Posterior cingulate gyrus (tissue), 11 donors: Measurements from ENCODE around the gene ZNF408.
A peak's percentile ranks its signal among the peaks of the same experiment; 100 is the strongest.
"Not testable (repeated sequence)": the region's sequence is repeated elsewhere in the genome, so short reads cannot be mapped to it uniquely, and the experiment has no call there.

ENCODE experiments used
- DNase-seq, 10 donors: peaks; one replicate each; pipeline versions ENCODE4 v3.0.0 to v3.0.0-alpha.2; 2020 to 2021; ENCODE audit warnings: mixed read lengths in 3 of 10
- intact Hi-C: fragments of 100-400 bp; cut with DNase I; formaldehyde crosslinking; loops from one replicate; pipeline ENCODE4 v1.15.1; 2023

ZNF408 gene

DNA sequence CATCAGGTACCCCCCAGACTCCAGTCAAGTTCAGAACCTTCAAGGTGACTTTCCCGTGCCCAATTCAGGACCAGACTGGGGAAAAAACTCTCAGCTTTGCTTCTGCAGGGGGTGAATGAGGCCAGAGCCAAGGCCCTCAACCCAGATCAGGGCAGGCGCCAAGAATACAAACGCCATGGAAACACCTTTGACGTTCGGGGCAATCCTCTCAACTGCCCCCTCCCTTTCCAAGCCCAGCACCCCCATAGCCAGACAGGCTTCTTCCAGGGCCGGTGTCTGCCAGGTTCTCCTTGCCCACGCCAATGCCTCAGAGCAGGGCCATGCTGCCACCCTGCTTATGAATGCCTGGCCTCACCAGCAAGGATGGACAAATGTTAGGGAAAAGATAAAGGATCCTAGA lies 6.2 kb upstream of the ZNF408 start:
- intact Hi-C loops = no loop called here
- no peak for DNase-seq

DNA sequence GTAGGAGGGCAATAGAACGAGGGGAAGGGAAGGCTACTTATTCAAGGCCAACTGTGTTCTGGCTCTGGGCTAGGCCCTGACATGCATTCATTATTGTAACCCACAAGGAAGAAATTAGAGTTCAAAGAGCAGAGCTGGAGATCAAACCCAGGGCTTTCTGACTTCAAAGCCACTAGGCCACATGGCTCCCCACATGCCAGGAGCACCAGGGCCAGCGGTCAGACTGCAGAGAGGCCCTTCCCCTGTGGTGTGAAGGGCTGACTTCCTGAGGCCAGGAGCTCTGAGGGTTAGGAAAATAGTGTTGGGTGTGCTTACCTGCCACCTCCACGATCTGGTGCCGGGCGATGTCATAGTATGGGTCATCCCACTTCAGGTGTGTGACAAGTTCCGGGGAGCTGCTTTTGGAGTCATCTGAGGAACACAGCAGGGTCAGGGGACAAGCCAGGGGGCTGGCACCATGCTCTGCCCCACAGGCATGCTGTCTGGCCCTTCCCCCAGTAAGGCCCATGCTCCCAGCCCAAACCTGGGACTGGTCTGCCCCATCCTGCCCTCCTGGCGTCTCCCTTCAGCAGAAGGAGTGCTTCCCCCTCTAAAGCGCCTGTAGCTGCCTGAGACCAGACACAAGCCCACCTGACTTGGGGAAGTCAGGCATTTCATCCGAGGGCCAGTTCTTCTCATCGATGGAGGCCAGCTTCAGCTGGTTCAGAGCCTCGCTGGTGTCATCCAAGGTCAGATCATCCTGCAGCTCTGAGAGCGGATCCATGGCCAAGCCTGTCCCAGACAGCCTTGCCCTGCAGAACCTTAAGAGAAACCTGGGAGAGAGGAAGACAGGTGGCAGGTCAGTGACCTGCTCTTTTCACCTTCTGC lies 5.3 kb upstream of the ZNF408 start:
- intact Hi-C loops = loop anchor here (1.0 kb wide), 1 partner anchor 46 kb away; no protein-coding TSS in a partner anchor
- no peak for DNase-seq

DNA sequence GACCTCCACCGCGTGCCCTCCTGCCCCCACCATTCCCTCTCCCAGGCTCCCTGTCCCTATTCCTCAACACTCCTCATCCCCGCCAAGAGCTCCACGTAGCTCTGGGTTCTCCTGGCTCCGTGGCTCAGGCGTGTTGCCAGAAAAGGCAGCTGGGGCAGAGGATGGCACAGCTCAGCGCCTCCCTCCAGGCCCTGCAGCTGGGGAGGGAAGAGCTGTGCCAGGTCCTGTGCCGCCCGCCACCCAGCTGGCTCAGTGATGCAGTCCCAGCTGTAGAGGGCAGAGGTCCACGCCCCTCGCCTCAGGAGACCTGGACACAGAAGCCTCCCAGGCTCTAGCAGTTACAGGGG lies 4.6 kb upstream of the ZNF408 start:
- DNase-seq = peak; percentile 88 to 99 (median 96)

DNA sequence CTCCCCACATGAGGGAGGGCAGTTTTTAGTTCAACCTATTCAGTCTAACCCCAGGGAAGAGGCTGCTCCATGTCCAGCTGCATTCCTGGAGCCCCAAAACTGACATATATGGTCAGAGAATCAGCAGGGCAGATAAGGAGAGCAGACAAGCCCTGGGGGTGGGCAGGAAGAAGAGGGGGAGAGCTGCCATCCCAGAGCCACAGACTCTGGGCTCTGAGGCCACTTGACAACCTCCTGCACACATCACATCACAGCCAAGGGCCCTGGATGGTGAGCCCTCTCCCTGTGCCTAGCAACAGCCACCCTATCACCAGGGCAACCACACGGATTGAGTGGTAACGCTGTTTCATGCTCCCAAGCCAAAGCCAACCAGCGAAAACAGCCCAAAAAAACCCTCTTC lies 3.5 kb upstream of the ZNF408 start:
- DNase-seq = peak in 8 of 10 donors; percentile 41 to 93 (median 67)
- intact Hi-C loops = no loop called here

More for the DNA sequence above, 4.6 kb upstream of the ZNF408 start:
- intact Hi-C loops = loop anchor here (1.0 kb wide), 1 partner anchor 47 kb away; no protein-coding TSS in a partner anchor

DNA sequence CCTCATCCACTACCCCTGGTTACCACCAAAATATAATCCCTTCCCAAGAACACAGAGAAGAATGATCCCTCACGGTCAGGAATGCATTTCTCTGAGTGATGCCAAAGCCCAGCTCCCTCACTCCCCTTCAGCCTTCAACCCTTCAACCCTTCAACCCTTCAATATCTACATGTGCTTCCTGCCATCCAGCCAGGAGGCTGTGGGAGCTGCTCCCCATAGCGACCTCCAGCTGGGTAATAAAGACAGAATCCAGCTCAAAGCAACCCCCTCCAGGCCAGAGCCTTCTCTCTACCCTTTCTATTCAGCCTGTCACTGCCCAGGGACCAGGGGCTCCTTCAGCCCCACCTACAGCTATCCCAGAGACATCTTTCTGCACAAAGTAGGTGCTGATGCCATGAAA lies 3.1 kb upstream of the ZNF408 start:
- no peak for DNase-seq
- intact Hi-C loops = no loop called here

DNA sequence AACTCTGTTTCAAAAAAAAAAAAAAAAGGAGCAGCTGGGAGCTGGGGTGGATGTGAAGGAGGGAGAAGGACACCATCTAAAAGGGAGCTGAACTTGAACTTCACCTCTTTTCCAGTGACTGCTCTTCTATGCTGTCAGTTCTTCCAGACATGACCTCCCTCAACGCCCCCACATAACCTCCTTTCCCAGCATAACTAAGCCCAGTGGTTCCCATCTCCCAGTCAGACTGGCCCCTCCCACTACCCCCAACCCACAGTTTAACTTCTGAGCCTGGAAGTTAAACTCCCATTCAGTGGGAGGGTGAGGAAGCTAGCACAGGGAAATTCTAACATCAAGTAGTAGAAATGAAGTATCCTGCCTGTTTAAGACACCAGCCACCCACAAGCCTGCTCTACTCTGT lies 2.2 kb upstream of the ZNF408 start:
- intact Hi-C loops = no loop called here

DNA sequence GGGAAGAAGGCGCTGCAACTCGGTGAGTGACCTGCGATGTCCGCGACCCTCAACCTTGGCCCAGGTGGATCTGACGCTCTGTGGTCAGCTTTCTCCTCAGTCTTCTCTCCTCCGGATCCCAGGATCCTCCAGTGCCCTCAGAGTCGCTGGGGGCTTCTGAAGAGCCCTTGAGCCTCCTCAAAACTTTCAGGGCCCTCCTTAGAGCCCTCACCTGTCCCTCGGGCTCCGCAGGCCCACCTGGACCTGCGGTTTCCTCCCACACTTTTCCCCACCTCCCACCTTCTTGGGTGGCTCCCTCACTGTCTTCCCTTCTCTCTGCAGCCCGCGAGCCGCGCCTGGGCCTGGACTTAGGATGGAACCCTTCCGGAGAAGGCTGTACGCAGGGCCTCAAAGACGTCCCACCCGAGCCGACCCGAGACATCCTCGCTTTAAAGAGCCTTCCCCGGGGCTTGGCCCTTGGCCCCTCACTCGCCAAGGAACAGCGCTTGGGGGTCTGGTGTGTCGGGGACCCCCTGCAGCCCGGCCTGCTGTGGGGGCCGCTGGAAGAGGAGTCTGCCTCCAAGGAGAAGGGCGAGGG lies 335 bp downstream of the ZNF408 start:
- no peak for DNase-seq
- intact Hi-C loops = no loop called here

More for the DNA sequence above, 2.2 kb upstream of the ZNF408 start:
- DNase-seq = no peak

DNA sequence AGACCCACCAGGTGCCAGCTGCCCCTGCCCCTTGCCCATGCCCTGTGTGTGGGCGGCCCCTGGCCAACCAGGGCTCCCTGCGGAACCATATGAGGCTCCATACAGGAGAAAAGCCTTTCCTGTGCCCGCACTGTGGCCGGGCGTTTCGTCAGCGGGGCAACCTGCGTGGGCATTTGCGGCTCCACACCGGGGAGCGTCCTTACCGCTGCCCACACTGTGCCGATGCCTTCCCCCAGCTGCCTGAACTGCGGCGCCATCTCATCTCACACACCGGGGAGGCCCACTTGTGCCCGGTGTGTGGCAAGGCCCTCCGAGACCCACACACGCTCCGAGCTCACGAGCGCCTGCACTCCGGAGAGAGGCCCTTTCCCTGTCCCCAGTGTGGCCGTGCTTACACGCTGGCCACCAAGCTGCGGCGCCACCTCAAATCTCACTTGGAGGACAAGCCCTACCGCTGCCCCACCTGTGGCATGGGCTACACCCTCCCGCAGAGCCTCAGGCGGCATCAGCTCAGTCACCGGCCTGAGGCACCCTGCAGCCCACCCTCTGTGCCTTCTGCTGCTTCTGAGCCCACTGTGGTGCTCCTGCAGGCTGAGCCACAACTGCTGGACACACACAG lies 4.3 kb downstream of the ZNF408 start:
- intact Hi-C loops = no loop called here

DNA sequence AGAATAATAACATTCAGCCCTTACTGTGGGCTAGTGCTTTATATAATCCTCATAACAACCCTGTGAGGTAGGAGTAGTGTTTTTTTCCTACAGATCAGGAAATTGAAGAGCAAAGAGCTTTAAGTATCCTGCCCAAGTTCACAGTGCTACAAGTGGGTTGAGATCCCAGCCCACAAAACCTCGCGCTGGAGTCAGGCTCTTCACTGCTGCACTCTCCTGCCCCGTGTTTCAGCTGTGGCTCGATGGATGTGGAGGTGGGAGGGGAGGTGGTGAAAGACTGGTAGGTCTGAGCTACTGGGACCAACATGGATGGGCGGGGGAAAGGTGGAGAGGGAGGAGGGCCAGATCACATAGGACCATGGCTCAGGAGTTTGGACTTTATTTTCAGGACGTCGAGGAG lies 6.1 kb downstream of the ZNF408 start:
- no peak for DNase-seq
- intact Hi-C loops = no loop called here

More for the DNA sequence above, 4.3 kb downstream of the ZNF408 start:
- no peak for DNase-seq

DNA sequence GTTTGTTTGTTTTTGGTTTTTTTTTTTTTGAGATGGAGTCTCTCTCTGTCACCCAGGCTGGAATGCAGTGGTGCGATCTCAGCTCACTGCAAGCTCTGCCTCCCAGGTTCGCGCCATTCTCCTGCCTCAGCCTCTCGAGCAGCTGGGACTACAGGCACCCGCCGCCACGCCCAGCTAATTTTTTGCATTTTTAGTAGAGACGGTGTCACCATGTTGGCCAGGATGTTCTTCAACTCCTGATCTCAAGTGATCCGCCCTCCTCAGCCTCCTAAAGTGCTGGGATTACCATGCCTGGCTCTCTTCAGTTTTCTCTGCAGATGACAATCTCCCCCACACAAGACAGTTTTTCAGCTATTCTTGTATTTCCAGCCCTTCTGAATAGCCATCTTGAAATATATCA lies 8.5 kb downstream of the ZNF408 start:
- intact Hi-C loops, DNase-seq: not testable (repeated sequence)

DNA sequence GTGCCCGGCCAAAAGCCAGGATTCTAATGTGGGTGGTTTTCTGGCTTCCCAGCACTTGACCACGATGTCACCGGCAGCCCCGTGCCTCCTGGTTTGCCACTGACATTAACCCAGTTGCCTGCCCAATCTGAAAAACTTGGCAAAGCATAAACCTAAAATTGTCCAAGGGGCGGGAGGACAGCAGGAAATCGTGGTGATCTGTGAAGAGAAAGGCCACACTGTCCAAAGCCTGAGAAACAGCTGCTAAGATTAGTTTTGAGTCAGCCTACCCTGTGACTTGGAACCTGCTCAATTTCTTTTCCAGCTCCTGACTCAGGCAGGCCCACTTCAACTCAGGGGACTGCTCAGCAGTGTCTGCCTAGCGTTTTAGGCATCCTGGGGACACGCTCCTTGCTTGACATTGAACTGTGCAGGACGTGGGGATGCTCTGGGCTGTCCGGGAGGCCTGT lies 10.0 kb downstream of the ZNF408 start:
- peak in 4 of 10 donors; percentile 33 to 83 (median 46) for DNase-seq
- intact Hi-C loops = no loop called here

DNA sequence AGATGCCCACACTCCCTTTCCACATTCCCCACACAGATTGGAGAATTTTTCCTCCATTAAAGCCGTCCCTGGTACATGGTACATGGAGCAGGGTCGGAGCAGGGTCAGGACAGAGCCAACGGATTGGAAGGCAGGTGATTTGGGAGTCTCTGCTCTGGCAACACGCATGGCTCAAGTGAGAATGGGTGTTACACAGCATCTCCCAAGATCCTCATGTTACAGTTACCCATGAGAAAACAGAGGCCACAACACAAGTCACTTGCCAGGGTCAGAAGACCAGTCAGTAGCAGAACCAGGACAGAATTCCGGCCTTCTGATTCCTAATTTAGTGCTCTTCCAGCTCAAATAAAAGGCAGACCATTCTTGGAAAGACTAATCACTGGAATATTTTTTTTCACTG lies 10.5 kb downstream of the ZNF408 start:
- no peak for DNase-seq
- intact Hi-C loops = no loop called here

DNA sequence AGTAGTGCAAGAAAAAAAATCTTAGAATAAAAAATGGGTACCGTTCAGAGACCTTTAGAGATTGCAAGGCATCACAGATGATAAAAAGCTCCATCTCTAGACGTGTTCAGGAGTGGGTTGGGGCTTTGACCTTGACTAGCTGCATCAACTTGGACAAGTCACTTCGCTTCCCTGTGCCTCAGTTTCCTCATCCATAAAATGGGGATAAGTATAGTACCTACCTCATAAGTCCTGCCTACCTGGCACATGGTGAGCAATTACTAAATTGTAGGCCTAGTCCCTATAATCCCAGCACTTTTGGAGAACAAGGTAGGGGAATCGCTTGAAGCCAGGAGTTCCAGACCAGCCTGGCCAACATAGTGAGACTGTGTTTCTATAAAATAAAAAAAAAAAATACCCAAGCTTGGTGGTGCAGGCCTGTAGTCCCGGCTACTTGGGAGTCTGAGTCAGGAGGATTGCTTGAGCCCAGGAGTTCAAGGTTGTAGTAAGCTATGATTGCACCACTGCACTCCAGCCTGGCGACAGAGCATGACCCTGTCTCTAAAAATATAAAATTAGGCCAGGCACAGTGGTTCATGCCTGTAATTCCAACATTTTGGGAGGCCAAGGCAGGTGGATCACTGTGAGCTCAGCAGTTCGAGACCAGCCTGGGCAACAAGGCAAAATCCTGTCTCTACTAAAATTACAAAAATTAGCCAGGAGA lies 12.2 kb downstream of the ZNF408 start:
- intact Hi-C loops = no loop called here
- DNase-seq = no peak

DNA sequence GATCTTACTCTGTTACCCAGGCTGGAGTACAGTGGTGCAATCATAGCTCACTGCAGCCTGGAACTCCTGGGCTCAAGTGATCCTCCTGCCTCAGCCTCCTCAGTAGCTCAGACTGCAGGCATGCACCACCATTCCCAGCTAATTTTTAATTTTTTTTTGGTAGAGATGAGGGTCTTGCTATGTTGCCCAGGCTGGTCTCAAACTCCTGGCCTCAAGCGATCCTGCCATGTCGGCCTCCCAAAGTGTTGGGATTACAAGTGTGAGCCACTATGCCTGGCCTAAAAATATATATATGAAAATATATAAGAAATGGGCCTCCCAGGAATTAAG lies 17.0 kb downstream of the ZNF408 start:
- intact Hi-C loops, DNase-seq: not testable (repeated sequence)

DNA sequence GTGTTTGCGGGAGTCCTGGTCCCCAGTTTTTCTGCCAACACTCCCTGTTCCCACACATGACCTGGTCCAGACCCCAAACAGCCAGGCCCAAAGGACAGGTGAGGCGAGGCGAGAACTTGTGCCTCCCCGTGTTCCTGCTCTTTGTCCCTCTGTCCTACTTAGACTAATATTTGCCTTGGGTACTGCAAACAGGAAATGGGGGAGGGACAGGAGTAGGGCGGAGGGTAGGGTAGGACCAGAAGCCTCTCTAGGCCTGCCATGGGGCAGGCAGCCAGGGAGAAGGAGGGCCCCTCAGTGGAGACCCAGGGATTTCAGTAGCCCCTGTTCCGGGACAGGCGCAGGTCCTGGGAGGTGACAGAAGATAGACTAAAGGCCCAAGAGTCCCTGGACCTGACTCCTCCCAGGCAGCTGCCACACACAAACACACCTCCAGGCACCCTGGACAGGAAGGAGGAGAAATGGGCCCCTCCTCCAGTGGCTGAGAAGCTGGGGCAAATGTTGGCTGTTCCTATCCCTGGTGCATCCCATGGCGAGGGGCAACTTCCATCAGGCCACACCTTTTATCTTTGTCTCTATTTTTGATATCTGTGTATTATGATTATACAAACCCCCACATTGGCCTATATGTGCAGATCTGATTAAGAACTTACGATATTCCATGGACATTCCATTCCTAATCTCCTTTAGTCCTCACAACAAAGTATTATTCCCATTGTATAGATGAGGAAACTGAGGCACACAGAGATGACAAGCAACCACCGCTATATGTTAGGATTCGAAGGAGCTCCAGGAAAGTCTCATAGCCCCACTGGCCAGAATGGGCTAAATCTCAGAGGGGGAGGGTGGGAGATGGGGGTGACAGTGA lies 17.6 kb downstream of the ZNF408 start:
- peak in 1 of 10 donors; percentile 48 for DNase-seq
- intact Hi-C loops = no loop called here

DNA sequence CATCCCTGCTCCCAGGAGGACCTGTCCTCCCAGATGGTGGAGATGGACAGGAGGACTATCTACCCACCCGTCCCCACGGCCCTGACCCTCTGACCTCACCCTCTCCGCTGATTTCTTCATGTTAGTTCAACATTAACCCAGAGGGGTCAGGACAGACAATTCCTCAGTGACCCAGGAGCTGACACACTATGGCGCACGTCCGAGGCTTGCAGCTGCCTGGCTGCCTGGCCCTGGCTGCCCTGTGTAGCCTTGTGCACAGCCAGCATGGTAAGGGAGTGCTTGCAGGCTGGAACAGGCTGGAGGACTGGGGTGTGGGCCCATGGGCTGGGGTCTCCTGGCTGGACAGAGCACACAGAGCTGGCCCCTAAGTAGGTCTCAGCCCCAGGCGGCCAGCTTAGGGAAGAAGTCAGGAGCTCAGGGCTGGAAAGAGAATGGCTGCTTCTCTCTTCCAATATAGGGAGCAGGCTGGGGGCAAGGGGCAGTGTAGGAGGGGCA lies 18.3 kb downstream of the ZNF408 start, which contains the start of gene F2:
F2 (plus strand) TSS at position 166 of the 495 bp plus-strand sequence; CDS start at position 189, 23 bp downstream.
- DNase-seq = peak in 2 of 10 donors; percentile 30 to 49
- intact Hi-C loops = no loop called here

DNA sequence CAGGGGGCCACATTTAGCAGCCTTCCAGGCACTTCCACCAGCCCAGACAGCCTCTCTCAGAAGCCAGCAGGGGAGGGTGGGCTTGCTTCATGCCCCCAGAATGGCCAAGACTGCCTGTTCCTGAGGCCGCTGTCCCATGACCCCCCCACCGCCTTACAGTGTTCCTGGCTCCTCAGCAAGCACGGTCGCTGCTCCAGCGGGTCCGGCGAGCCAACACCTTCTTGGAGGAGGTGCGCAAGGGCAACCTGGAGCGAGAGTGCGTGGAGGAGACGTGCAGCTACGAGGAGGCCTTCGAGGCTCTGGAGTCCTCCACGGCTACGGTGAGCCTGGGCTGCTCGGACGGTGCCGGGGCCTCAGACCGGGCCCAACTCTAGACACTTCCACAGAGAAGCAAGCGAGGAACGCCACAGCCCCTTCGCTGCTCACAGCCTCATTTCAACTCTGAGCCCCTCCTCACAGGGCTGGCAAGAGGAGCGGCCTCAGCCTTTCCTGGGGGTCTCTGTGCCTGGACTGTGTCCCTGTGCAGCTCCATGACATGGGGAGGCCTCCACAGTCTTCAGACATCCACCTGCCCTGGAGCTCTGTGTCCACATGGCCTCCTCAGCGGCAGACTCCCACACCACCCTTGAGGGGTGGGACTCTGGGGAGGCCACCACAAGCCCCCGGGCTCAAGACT lies 18.9 kb downstream of the ZNF408 start:
- intact Hi-C loops = no loop called here
- peak in 2 of 10 donors; percentile 50 to 74 for DNase-seq

DNA sequence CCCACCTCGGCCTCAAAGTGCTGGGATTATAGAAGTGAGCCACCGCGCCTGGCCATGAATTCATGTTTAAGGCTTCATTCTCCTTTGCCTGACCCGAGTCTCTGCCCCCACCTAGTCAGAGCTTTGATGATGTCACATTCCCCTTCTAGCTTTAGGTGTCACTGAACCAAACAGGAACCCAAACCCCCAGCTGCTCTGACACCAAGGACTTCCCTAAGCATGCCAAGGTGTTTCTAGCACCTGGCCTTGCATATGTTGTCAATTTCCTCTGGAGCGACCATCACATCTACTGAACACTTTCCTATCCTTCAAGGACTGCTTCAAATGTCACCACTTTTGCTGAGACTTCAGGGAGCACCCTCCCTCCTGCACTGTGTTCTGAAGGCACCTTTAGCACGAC lies 20.5 kb downstream of the ZNF408 start:
- intact Hi-C loops = no loop called here

More for the DNA sequence above, 20.5 kb downstream of the ZNF408 start:
- DNase-seq = no peak
